NCI-H2029 treated with DMSO at 0.1 percent for 48 hours (cell line): ENCODE data around the gene RUNX1.
"Not testable (repeated sequence)": the region's sequence is repeated elsewhere in the genome, so short reads cannot be mapped to it uniquely, and the experiment has no call there.

Experiments used
- DNase-seq: peaks from one replicate; lab custom pipeline; 2025; lab: John Stamatoyannopoulos, UW

RUNX1 gene

DNA sequence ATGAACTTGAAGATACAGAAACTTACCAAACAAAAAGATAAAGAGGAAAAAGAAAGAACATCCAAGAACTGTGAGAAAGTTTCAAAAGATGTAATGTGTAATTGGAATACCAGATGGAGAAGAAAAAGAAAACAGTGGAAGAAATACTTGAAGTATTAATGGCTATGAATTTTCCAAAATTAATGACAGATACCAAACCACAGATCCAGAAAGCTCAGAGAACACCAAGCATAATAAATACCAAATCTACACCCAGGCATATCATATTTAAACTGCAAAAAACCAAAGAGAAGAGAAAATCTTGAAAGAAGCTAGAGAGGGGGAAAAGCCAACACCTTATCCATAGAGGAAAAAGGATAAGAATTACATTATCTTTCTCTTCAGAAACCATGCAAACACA is 243.9 kb downstream of the RUNX1 start:
- no peak for DNase-seq

GRCh38 chr21:34804584-34804983 is 244.5 kb downstream of the RUNX1 start:
- not testable (repeated sequence) for DNase-seq

- no peak for DNase-seq
Observed at GRCh38 chr21:34803782-34804370, 245.2 kb downstream of the RUNX1 start.

- no peak for DNase-seq
Observed at GRCh38 chr21:34802180-34802899, 246.8 kb downstream of the RUNX1 start.

DNA sequence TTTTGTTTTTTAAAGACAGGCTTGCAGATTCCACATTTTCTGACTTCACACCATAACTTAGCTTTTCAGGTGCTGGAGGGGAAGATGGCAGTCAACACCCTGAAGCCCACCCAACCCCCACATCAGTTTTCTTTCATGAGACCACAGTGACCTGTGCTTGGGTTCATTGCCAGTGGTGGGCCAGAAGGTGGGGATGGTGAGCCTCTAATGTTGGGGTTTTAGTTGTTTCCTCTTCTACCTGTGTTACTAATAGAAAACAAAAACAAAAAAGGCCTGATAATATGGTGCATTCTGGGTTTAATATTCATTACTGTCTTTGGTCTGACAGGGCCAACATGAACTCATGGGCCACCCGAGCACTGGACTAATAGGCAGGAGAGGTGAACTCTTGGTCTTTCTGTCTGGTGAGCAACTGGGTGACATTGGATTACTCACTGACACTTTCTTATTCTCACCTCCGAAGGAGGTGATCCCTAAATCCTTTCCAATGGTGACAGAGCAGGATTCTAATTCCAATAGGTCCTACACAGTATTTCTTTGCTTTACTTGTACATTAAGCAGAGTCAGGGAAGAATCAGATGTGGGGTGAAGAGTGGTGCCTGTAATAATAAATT is 247.5 kb downstream of the RUNX1 start:
- no peak for DNase-seq

GRCh38 chr21:34800797-34801518 is 248.1 kb downstream of the RUNX1 start:
- no peak for DNase-seq

DNA sequence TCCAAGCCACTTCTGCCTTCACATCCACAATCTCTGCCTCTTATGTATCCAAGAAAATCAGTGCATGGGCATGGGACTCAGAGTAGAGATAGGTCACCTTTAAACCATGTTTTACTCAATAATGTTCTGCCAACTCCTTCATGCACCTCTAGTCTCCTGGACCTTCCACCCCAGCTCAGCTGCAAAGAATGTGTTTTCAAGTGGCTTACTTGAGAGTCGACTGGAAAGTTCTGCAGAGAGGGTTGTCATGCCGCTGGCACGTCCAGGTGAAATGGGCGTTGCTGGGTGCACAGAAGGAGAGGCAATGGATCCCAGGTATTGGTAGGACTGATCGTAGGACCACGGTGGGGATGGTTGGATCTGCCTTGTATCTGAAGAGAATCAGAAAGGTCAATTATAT is 250.0 kb downstream of the RUNX1 start:
- no peak for DNase-seq

- no peak for DNase-seq
Observed at GRCh38 chr21:34797921-34798535, 251.1 kb downstream of the RUNX1 start.

DNA sequence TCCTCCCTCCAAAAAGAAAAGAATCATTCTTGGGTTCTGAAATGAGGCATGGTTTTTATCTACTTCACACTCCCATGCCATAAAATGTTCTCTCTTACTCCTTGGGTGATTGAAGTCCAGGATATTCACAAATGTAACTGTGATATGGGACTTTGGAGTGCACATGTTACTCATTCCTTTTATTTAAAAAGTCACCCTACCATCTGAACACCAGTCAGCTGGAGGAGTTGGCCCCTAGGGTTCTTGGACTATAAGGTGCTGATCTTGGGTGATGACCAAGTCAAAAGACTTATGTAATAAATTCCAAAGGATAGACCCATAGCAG is 251.9 kb downstream of the RUNX1 start:
- no peak for DNase-seq

DNA sequence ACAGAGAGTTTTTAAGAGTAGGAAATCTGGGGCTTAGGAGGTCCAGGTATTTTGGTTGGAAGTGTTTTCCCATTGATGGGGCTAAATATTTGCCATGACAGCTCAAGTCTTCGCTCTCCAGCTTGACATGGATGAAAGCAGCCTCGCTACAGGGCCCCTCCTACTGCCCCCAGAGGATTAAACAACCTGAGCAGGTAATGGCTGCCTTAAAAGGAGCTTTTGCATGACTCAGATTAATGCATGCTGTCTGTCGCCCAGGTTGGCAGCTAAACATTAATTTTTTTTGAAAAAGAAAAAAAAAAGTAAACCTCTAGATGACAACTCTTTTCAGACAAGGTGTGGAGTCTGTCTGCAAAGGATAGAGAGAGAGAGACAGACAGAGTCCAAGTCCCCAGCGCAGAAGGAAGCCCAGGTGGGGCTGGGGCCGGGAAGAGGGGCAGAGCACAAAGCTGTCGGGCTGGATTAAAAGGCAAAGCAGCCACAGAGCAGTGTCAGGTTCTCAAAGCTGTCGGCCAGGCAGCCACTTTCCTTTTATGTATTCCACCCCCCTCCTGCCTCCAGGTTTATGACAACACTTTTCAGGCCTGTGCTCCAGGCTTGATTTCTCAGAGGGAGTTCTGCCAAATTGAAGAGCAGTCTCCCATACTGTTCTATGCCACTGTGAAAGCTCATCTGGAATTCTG is 252.4 kb downstream of the RUNX1 start:
- peak; percentile 75 for DNase-seq

DNA sequence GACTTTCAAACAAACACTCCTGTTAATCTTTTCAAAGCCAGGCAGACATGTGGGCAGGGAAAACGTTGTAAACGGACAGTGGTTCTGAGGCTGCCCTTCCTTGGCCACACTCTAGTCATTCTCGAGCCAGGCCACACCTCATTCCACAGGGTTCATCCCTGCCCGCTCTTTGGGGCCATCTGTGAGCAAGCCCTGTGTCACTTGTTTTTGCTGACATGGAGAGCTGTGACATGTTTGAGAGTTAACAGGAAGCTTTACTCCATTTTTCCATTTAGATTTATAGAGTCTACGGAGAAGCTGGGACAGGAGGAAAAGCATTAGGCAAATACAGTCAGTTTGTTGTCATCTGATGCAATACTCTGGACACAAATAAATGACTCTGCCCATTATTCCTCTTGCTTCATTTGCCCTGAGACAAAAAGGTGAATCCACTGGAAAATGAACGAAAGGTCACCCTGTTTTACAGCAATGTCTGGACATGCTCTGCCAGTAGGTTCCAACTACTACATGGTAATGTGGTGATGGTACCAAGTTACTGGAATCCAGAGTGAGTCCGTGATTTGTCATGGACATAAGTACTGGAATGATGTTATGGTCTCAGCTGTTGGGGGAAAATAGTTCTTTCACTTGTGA is 253.4 kb downstream of the RUNX1 start:
- no peak for DNase-seq

DNA sequence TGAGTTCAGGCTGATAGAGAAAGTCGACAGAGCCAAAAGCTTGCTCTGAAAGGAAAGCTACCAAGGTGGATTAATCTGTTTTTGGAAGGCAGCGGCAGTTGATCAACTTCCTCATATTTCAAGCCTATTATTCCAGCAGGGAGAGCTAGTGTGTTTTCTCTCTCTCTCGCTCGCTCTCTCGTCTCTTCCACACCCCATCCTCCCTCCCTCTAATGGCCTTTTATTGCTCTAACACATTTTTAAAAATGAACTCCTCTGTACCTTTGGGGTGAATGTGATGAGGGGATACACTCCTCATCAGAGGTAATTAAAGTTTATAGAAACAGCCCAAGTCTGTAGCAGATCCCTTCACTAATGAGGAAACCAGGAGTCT is 253.9 kb downstream of the RUNX1 start:
- peak; percentile 83 for DNase-seq

GRCh38 chr21:34794686-34795085 is 254.4 kb downstream of the RUNX1 start:
- DNase-seq: no peak

DNA sequence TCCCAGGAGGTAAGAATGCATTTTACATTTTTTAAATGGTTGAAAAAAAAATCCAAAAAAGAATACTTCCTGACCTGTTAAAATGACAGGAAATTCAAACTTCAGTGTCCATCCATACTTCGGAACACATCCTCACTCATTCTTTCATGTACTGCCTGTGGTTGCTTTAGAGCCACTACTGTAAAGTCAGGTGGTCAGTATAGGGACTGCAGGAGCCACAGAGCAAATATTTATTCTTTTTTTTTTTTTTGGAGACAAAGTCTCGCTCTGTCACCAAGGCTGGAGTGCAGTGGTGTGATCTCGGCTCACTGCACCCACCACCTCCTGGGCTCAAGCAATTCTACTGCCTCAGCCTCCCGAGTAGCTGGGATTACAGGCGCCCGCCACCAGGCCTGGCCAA is 255.6 kb downstream of the RUNX1 start:
- DNase-seq: no peak

DNA sequence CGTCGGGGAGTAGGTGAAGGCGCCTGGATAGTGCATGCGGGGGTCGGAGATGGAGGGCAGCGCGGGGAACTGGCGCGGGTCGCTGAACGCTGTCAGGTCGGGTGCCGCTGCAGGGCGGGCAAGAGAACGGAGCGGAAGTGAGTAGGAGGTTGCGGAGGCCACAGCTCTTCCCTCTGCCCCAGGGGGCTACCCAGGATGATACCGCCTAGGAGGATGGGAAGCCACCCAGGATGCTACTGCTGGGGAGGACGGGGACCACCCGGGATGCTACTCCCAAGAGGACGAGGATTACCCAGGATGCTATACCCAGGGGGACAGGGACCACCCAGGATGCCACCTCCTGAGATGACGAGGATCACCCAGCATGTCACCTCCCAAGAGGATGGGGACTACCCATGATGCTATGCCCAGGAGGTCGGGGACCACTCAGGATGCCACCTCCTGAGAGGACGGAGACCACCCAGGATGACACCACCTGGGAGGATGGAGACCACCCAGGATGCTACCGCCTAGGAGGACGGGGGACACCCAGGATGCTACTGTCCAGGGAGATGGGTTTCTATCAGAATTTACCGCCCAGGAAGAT is 256.5 kb downstream of the RUNX1 start:
- no peak for DNase-seq

DNA sequence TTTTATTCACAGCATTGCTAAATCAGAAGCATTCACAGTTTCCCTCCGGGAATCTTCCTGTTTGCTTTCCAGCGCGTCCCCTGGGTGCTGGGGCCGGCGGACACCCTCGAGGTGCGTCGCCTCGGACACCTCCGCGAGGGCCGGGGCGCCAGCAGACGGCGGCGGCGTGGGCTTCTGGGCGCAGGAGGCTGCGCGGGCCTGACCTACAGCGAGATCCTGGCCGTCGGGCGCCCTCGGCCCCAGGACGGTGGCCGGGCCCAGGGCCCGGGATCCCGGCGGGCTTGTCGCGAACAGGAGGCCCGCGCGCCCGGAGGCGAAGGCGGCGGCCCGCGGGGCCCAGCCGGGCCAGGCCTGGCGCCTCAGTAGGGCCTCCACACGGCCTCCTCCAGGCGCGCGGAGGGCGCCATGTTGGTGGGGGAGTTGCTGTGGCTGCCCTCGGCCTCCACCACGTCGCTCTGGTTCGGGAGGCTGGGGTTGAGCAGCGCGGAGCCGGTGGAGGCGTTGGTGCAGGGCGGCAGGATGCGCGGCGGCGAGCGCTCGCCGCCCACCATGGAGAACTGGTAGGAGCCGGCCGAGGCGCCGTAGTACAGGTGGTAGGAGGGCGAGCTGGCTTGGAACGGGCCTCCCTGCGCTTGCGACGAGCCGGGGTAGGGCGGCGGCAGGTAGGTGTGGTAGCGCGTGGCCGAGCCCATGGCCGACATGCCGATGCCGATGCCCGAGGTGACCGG is 257.2 kb downstream of the RUNX1 start:
- no peak for DNase-seq

DNA sequence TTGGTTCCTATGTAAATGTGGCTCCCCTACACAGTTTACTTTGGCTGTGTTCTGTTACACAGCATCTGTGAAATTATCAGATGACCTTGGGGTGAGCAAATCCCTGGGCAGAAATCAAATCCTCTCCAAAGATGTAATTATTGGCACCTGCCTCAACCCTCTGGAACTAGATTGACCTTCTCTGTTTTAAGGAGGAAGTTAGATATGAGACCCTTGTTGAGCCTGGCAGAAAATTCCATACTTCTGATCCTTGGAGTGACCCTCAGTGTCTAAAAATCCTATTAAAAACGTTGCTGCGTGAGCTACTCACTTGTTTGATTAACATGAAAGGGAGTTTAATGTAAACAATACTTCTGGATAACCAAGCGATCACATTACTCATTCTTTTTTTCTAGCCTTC is 258.3 kb downstream of the RUNX1 start:
- DNase-seq: no peak

- DNase-seq: no peak
Observed at GRCh38 chr21:34790341-34790740, 258.8 kb downstream of the RUNX1 start.

DNA sequence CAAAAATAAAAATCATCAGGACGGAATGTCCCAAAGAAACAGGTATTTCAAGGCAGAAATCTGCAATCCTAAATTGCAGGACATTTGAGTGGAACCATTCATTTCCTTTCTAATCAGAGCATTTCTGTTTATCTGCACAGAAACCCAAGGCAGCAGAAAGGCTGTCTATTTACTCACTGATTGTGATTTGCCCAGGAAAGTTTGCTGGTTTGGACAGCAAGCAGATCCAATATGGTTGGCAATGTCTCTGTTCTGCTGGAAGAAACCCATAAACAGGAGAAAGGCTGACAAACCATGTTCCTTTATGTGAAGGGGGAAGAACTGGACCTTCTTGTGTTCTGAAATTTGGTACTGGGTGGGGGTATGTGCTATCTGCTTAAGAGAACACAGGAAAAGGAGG is 260.2 kb downstream of the RUNX1 start:
- no peak for DNase-seq

DNA sequence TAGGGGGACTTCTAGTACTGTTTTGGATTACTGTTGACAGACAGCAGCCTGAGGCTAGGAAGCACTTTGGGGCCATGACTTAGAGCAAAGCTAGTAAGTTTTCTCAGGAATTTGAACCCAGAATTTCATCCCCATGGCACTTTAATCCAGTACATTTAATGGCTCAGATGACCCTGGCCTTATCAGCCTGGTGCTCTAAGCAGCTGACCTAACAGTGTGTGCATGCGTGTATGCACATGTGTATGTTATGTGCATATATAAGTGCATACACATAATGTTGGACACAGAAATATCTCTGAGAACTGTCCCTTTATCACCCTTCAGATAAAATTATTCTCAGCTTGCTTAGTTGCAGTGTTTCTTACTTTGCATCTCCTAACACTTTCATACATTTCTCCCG is 265.3 kb downstream of the RUNX1 start:
- no peak for DNase-seq
